HFFc6 (cell line): ENCODE data around the gene TLX2. TPM values are rescaled to one million over a fixed set of nuclear protein-coding genes. Genes with fewer than 3 reads are reported as not detected.

Experiments used
- DNase-seq: peaks from one replicate; pipeline ENCODE4 v3.0.0-alpha.2; 2018
- H3K27ac Mint-ChIP-seq: 2 replicates; pipeline ENCODE4 v1.8.0; 2020; ENCODE audit warnings: mild to moderate bottlenecking, mixed read lengths
- H3K27me3 Mint-ChIP-seq: 2 replicates; pipeline ENCODE4 v1.8.0; 2021; ENCODE audit warnings: mild to moderate bottlenecking, moderate library complexity, mixed read lengths; ENCODE audit not compliant: insufficient read depth
- H3K36me3 Mint-ChIP-seq: 2 replicates; pipeline ENCODE4 v1.8.0; 2021; ENCODE audit warnings: low read depth, mixed read lengths
- H3K4me1 Mint-ChIP-seq: 2 replicates; pipeline ENCODE4 v1.8.0; 2020; ENCODE audit warnings: low read depth, mixed read lengths
- H3K4me3 Mint-ChIP-seq: 2 replicates; pipeline ENCODE4 v1.8.0; 2020; ENCODE audit warnings: mild to moderate bottlenecking, moderate library complexity, mixed read lengths
- H3K9me3 Mint-ChIP-seq: 2 replicates; pipeline ENCODE4 v1.8.0; 2020; ENCODE audit warnings: mild to moderate bottlenecking, mixed read lengths
- CTCF ChIP-seq: fragments of 200-600 bp; sonication (generic); IDR thresholded peaks from 2 replicates; pipeline ENCODE4 v1.5.0; 2021; ENCODE audit warnings: antibody characterized with exemption, mild to moderate bottlenecking
- total RNA-seq, 6 experiments: library from RNA; stranded (reverse); fragmentation: NEBNext Ultra II Directional; extraction: Animal tissue kit (Norgen Biotek cat#: 25700); gene quantifications; 2 replicates in 1 of 6; 3 replicates in 5 of 6; pipeline ENCODE4 v1.2.3, GENCODE V29; 2021

Gene TLX2
- total RNA-seq, 6 experiments from 2014 or later: 0.17 to 0.31 (median 0.21) TPM

GRCh38 chr2:74515271-74515980, 1.2 kb downstream of the TLX2 start:
- Mint-ChIP-seq H3K9me3 (no peaks in the 10 kb centered on the region), H3K4me3 (no peak overlapping the region), H3K27me3 (peaks cover 52% of the 10 kb centered on the region), H3K36me3 (peaks cover 5% of the 10 kb centered on the region; the same call in 1 of the 2 replicates), H3K27ac (no peak overlapping the region), H3K4me1 (peaks cover 12% of the 10 kb centered on the region)
- TF ChIP-seq CTCF: no peak
- no peak for DNase-seq

GRCh38 chr2:74515981-74516633, 1.9 kb downstream of the TLX2 start:
- Mint-ChIP-seq H3K36me3 (peaks cover 5% of the 10 kb centered on the region; the same call in 1 of the 2 replicates), H3K27ac (no peak overlapping the region), H3K9me3 (no peaks in the 10 kb centered on the region), H3K4me3 (no peak overlapping the region), H3K27me3 (peaks cover 55% of the 10 kb centered on the region), H3K4me1 (peaks cover 7% of the 10 kb centered on the region)
- DNase-seq: no peak
- TF ChIP-seq CTCF: no peak

GRCh38 chr2:74516650-74517049, 2.4 kb downstream of the TLX2 start:
- no peak for TF ChIP-seq CTCF
- no peak overlapping the region for H3K4me3 Mint-ChIP-seq
- DNase-seq: no peak
- H3K4me1 Mint-ChIP-seq: peaks cover 2% of the 10 kb centered on the region
- no peaks in the 10 kb centered on the region for H3K9me3 Mint-ChIP-seq
- H3K27ac Mint-ChIP-seq: no peak overlapping the region
- H3K27me3 Mint-ChIP-seq: peaks cover 52% of the 10 kb centered on the region
- peaks cover 5% of the 10 kb centered on the region; the same call in 1 of the 2 replicates for H3K36me3 Mint-ChIP-seq

- peaks cover 23% of the 10 kb centered on the region for H3K27me3 Mint-ChIP-seq
- no peak for TF ChIP-seq CTCF
Measured at GRCh38 chr2:74522516-74522915, 8.3 kb downstream of the TLX2 start.

GRCh38 chr2:74524005-74524404, 9.8 kb downstream of the TLX2 start:
- no peaks in the 10 kb centered on the region for H3K9me3 Mint-ChIP-seq
- H3K27ac Mint-ChIP-seq: no peak overlapping the region
- H3K27me3 Mint-ChIP-seq: peaks cover 18% of the 10 kb centered on the region
- peaks cover 15% of the 10 kb centered on the region for H3K4me1 Mint-ChIP-seq
- no peak overlapping the region for H3K4me3 Mint-ChIP-seq
- no peak for DNase-seq
- TF ChIP-seq CTCF: no peak
- peaks cover 28% of the 10 kb centered on the region for H3K36me3 Mint-ChIP-seq

More at GRCh38 chr2:74522516-74522915, 8.3 kb downstream of the TLX2 start:
- peaks cover 2% of the 10 kb centered on the region; the same call in 1 of the 2 replicates for H3K4me1 Mint-ChIP-seq
- H3K9me3 Mint-ChIP-seq: no peaks in the 10 kb centered on the region
- no peak for DNase-seq
- H3K36me3 Mint-ChIP-seq: peaks cover 19% of the 10 kb centered on the region
- H3K4me3 Mint-ChIP-seq: no peak overlapping the region
- no peak overlapping the region for H3K27ac Mint-ChIP-seq
